ENCODE results near the gene DCAF7.

The DCAF7 gene

DNA sequence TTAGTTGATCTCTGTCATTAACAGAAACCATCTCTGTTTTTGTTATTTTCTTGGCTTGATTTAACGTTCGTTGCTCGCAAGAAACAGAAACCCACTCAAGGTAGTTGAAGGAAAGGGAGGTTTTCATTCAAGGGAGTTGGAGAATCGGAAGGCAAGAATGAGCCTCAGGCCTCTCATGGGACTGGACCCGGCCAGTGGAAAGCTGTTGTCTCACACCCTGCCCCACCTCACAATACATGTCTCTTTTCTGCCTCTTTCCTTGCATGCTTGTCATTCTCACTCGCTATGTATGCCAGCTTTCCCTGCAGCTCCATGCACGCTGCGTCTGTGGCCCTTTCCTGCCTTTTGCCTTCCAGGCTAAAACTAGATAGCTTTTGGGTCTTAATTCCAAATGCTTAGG, 18.3 kb downstream of the DCAF7 start:
- DNase-seq (ENCODE audit: low read depth) = no peak
- no peak overlapping the region for H3K4me3 ChIP-seq (ENCODE audit: low read length)
- TF ChIP-seq, protein P1, sequence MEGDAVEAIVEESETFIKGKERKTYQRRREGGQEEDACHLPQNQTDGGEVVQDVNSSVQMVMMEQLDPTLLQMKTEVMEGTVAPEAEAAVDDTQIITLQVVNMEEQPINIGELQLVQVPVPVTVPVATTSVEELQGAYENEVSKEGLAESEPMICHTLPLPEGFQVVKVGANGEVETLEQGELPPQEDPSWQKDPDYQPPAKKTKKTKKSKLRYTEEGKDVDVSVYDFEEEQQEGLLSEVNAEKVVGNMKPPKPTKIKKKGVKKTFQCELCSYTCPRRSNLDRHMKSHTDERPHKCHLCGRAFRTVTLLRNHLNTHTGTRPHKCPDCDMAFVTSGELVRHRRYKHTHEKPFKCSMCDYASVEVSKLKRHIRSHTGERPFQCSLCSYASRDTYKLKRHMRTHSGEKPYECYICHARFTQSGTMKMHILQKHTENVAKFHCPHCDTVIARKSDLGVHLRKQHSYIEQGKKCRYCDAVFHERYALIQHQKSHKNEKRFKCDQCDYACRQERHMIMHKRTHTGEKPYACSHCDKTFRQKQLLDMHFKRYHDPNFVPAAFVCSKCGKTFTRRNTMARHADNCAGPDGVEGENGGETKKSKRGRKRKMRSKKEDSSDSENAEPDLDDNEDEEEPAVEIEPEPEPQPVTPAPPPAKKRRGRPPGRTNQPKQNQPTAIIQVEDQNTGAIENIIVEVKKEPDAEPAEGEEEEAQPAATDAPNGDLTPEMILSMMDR (IDR thresholded peaks at IDR 0.05; ENCODE audit: insufficient read depth, low read depth, low read length, missing control alignments) = no peak

DNA sequence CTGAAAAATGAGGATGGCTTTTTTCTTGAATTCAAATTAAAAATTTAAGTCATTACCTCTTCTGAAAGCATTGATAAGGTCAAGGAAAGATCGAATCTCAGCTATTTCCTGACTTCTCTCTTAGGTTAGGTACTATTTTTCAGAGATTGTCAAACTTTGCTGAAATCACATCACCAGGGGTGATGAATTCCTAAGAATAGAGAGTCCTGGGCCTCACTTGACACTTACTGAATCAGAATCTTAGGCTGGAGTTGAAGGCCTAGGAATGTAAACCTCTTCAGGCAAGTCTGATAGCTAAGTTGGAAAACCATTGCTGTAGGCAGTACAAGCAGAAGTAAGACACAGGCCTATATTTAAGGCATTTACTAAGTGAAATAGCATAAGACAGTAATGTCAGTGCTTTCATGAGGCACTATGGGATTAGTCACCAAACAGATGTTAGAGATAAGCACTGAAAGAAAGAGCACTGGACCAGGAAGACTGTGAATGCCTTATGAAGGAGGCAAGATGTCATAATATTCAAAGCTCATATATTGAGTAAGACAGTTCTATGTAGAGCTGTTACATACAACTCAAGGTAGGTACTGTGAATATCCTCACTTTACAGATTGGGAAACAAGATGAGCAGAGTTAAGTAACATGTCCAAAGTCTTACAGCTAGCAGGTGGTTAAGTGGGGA, 21.5 kb downstream of the DCAF7 start:
- DNase-seq (ENCODE audit: low read depth) = peak; percentile 62
- TF ChIP-seq, protein P1 (IDR thresholded peaks at IDR 0.05; ENCODE audit: insufficient read depth, low read depth, low read length, missing control alignments) = no peak
- H3K4me3 ChIP-seq (ENCODE audit: low read length) = no peak overlapping the region

DNA sequence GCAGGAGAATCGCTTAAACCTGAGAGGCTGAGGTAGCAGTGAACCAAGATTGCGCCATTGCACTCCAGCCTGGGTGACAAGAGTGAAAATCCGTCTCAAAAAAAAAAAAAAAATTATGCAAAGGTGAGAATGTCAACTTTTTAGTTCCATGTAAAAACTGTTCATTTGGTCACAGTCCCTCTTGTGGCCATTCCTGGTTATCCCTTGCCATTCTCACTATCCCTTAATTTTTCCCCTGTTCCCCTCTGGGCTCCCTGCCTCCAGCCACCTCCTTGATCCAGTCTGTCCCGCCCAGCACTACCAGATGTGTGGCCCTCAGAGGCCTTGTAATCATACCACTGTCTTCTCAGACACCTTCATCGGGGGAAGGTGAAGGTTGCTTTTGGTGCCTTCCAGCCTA, 23.4 kb downstream of the DCAF7 start:
- H3K4me3 ChIP-seq (ENCODE audit: low read length) = no peak overlapping the region
- TF ChIP-seq, protein P1 (IDR thresholded peaks at IDR 0.05; ENCODE audit: insufficient read depth, low read depth, low read length, missing control alignments) = peak; percentile 33
- no peak for DNase-seq (ENCODE audit: low read depth)

DNA sequence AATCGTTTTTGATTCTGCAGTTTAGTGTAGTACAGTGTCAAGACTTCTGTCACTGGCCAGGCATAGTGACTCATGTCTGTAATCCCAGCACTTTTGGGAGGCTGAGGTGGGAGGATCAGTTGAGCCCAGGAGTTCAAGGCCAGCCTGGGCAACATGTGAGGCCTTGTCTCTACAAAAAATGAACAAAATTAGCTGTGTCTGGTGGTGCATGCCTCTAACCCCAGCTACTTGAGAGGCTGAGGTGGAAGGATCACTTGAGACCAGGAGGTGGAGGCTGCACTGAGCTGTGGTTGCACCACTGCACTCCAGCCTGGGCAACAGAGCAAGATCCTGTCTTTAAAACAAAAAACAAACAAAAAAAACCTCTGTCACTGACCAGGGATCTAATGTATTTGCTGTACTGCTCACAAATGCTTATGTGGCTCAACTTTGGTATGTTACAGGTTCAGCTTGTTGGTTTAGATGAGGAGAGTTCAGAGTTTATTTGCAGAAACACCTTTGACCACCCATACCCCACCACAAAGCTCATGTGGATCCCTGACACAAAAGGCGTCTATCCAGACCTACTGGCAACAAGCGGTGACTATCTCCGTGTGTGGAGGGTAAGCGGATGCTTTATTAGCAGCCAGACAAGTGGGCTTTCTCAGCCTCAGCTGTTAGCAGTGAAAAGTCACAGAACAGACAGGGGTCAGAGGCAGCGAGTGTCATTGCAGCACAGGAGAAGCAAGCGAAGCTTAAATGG, 27.9 kb downstream of the DCAF7 start:
- no peak overlapping the region for H3K4me3 ChIP-seq (ENCODE audit: low read length)
- TF ChIP-seq, protein P1 (IDR thresholded peaks at IDR 0.05; ENCODE audit: insufficient read depth, low read depth, low read length, missing control alignments) = no peak
- no peak for DNase-seq (ENCODE audit: low read depth)

DNA sequence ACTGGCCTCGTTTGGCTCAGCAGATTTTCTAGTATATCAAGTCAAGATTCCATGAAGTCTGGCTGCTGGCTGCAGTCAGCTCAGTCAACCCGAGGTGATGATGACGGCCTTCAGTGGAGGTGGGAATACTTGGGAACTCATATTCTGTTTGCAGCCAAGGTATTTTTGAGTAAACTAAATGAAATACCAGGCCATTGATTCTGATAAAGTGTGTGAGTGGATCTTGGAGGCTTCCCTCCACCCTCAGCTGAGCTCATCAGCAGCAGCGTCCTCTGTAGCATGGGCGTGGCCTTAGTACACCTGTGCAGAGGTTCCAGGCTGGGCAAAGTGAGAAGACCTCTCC, 28.5 kb downstream of the DCAF7 start:
- H3K4me3 ChIP-seq (ENCODE audit: low read length) = no peak overlapping the region
- no peak for DNase-seq (ENCODE audit: low read depth)
- TF ChIP-seq, protein P1 (IDR thresholded peaks at IDR 0.05; ENCODE audit: insufficient read depth, low read depth, low read length, missing control alignments) = no peak

DNA sequence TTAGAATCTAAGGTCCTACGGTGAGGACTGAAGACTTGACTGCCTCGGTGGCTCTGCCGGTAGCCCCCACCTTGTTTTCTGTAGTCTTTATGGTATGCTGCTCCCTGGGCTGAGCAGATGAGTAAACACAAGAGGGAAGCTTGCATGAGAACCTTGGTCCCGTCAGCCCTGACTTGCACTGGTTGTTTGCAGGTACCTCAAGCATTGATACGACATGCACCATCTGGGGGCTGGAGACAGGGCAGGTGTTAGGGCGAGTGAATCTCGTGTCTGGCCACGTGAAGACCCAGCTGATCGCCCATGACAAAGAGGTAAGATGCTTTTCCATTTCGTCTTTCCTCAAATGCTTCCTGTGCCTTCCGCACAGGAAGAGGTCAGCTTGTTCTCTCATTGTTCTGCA, 29.4 kb downstream of the DCAF7 start:
- TF ChIP-seq, protein P1 (IDR thresholded peaks at IDR 0.05; ENCODE audit: insufficient read depth, low read depth, low read length, missing control alignments) = no peak
- no peak overlapping the region for H3K4me3 ChIP-seq (ENCODE audit: low read length)
- DNase-seq (ENCODE audit: low read depth) = no peak

Data from epithelial cell of esophagus (primary cell).